GM12878 (cell line): ENCODE data around the gene NRG3. TPM values are rescaled to one million over a fixed set of nuclear protein-coding genes. Genes with fewer than 3 reads are reported as not detected.

Source experiments
- ATAC-seq: fragments of 200-7000 bp; cut with Tn5 transposase; 3 replicates; pipeline ENCODE4 v1.9.1; 2020; ENCODE audit warnings: mild to moderate bottlenecking, moderate library complexity
- BruUV-seq: library from RNA; stranded (reverse); fragments of 400-500 nt; replicated peaks from 2 replicates; lab custom pipeline; 2021; lab: Mats Ljungman, UMichigan
- CTCF ChIA-PET: fragments of 300-600 bp; sonication (Branson Sonifier 250); formaldehyde crosslinking; extraction: SDS; loops from one replicate; lab custom pipeline; 2021; ENCODE audit warnings: inconsistent platforms; lab: Yijun Ruan, JAX
- POLR2A ChIA-PET: fragments of 350-600 bp; formaldehyde crosslinking; extraction: SDS; loops from one replicate; lab custom pipeline; 2021; ENCODE audit warnings: inconsistent platforms; lab: Charles Lee
- RAD21 ChIA-PET: fragments of 300-600 bp; sonication (Branson Sonifier 250); formaldehyde crosslinking; loops from one replicate; lab custom pipeline; 2023; ENCODE audit warnings: antibody characterized with exemption; ENCODE audit not compliant: unreplicated experiment; lab: Charles Lee
- SMC1A ChIA-PET: fragments of 300-600 bp; sonication (Branson Sonifier 250); formaldehyde crosslinking; loops from one replicate; lab custom pipeline; 2023; ENCODE audit not compliant: unreplicated experiment, uncharacterized antibody; lab: Charles Lee
- DNase-seq: peaks from one replicate; pipeline ENCODE4 v3.0.0-alpha.2; 2011; ENCODE audit warnings: low read depth, low spot score
- FAIRE-seq: peaks from 3 replicates; lab custom pipeline; 2011; peaks lifted over from hg19 to GRCh38; lab: Jason Lieb, UNC
- H2AFZ ChIP-seq: 2 replicates; pipeline ENCODE4 v1.6.0; 2011; ENCODE audit warnings: low read depth, low read length, control low read depth; ENCODE audit not compliant: control insufficient read depth
- H3K27ac ChIP-seq: 2 replicates; pipeline ENCODE4 v1.5.1; 2011; ENCODE audit warnings: control low read depth; ENCODE audit not compliant: control insufficient read depth, insufficient read depth
- H3K27me3 ChIP-seq, 2 experiments: replicated peaks in 1 of 2; 2 replicates each; pipeline versions ENCODE4 v1.6.0 to v1.6.1; 2011; ENCODE audit warnings: low read length in 1 of 2; ENCODE audit not compliant: control insufficient read depth in 2 of 2, insufficient read depth in 2 of 2
- H3K36me3 ChIP-seq, 2 experiments: 2 replicates each; pipeline ENCODE4 v1.5.1; 2011; ENCODE audit warnings: low read length in 1 of 2; ENCODE audit not compliant: control insufficient read depth in 2 of 2, insufficient read depth in 2 of 2
- H3K4me1 ChIP-seq: 2 replicates; pipeline ENCODE4 v1.6.1; 2011; ENCODE audit warnings: mild to moderate bottlenecking, low read length, moderate library complexity, mixed read lengths; ENCODE audit not compliant: control insufficient read depth, insufficient read depth
- H3K4me2 ChIP-seq: 2 replicates; pipeline ENCODE4 v1.6.0; 2011; ENCODE audit warnings: control low read depth; ENCODE audit not compliant: control insufficient read depth, insufficient read depth
- H3K4me3 ChIP-seq: fragments of 200-600 bp; sonication (generic); 2 replicates; pipeline ENCODE4 v1.5.1; 2016
- H3K79me2 ChIP-seq: 2 replicates; pipeline ENCODE4 v1.6.0; 2011; ENCODE audit warnings: low read length; ENCODE audit not compliant: control insufficient read depth, insufficient read depth
- H3K9ac ChIP-seq: 2 replicates; pipeline ENCODE4 v1.8.0; 2011; ENCODE audit warnings: low read length, control low read depth, mixed read lengths; ENCODE audit not compliant: control insufficient read depth, insufficient read depth
- H3K9me3 ChIP-seq: replicated peaks from 3 replicates; pipeline ENCODE4 v1.5.1; 2011; ENCODE audit warnings: mild to moderate bottlenecking, low read length; ENCODE audit not compliant: control insufficient read depth, insufficient read depth
- H4K20me1 ChIP-seq: 2 replicates; pipeline ENCODE4 v1.6.0; 2011; ENCODE audit not compliant: control insufficient read depth, insufficient read depth
- HCFC1 ChIP-seq: fragments of 150-350 bp; IDR thresholded peaks from 2 replicates; pipeline ENCODE4 v1.6.1; 2014; ENCODE audit warnings: low read length
- MYC ChIP-seq: IDR thresholded peaks from 2 replicates; pipeline ENCODE4 v1.6.1; 2011; ENCODE audit warnings: mild to moderate bottlenecking, low read length, moderate library complexity, inconsistent platforms; ENCODE audit not compliant: insufficient read depth, insufficient replicate concordance, insufficient read length, severe bottlenecking
- RB1 ChIP-seq: fragments of 450-650 bp; formaldehyde crosslinking; IDR thresholded peaks from 2 replicates; pipeline ENCODE4 v1.6.1; 2017; ENCODE audit warnings: mild to moderate bottlenecking, borderline replicate concordance
- SMAD5 ChIP-seq: IDR thresholded peaks from 2 replicates; pipeline ENCODE4 v1.6.1; 2016; ENCODE audit warnings: antibody characterized with exemption, low read depth
- SMARCA5 ChIP-seq: fragments of 450-650 bp; IDR thresholded peaks from 2 replicates; pipeline ENCODE4 v1.6.1; 2017; ENCODE audit warnings: mild to moderate bottlenecking
- ZNF217 ChIP-seq: fragments of 450-650 bp; IDR thresholded peaks from 2 replicates; pipeline ENCODE4 v1.6.1; 2017; ENCODE audit warnings: antibody characterized with exemption, mild to moderate bottlenecking
- WGBS: methylation state at CpG from one replicate; pipeline ENCODE4 v1.1.6; 2016; ENCODE audit warnings: low lambda C conversion rate; ENCODE audit not compliant: insufficient replicate concordance, insufficient coverage; ENCODE audit errors: missing lambda C conversion rate; 5-methylcytosine and 5-hydroxymethylcytosine counted together
- in situ Hi-C: fragments of 300-500 bp; cut with MboI; formaldehyde crosslinking; loops from 9 replicates; pipeline ENCODE4 v1.14.3; 2018; ENCODE audit warnings: mixed read lengths
- intact Hi-C: fragments of 100-400 bp; cut with micrococcal nuclease; formaldehyde crosslinking; loops from one replicate; pipeline ENCODE4 v1.14.2; 2022; ENCODE audit not compliant: unreplicated experiment
- polyA plus RNA-seq, 11 experiments: library from polyadenylated mRNA; depleted of rRNA in 4 of 11; unstranded in 6 of 11; stranded (reverse) in 5 of 11; fragments of >200 nt; fragmentation: Nextera tagmentation in 4 of 11; fragmentation: Illumina TruSeq in 1 of 11; extraction: Ambion mirVana in 4 of 11; extraction: Trizol in 1 of 11; gene quantifications; 1 replicate in 1 of 11; 2 replicates in 10 of 11; pipeline versions ENCODE4 v1.2.1 to v1.2.3, GENCODE V29; 2011 to 2016; ENCODE audit warnings: inconsistent platforms in 2 of 11, missing spikeins in 2 of 11, low read depth in 1 of 11
- total RNA-seq, 4 experiments: library from RNA; depleted of rRNA in 3 of 4; stranded (reverse); fragments of >200 nt in 3 of 4; fragmentation: Illumina TruSeq in 1 of 4; extraction: Trizol in 1 of 4; gene quantifications; 2 replicates each; pipeline versions ENCODE4 v1.2.1 to v1.2.3, GENCODE V29; 2013 to 2021
- TF ChIP-seq, protein P1 (sequence below): fragments of 150-350 bp; IDR thresholded peaks from 2 replicates; pipeline ENCODE4 v1.6.1; 2016; ENCODE audit warnings: low read depth, low read length
- TF ChIP-seq, protein P2 (sequence below): IDR thresholded peaks from 2 replicates; pipeline ENCODE4 v1.6.1; 2011; ENCODE audit warnings: borderline replicate concordance, low read depth, mild to moderate bottlenecking, moderate library complexity, low read length; ENCODE audit not compliant: insufficient read depth, poor library complexity, severe bottlenecking
- TF ChIP-seq, protein P3 (sequence below): fragments of 450-650 bp; IDR thresholded peaks from 2 replicates; pipeline ENCODE4 v1.6.1; 2017; ENCODE audit warnings: low read depth, mild to moderate bottlenecking, moderate library complexity
- TF ChIP-seq, protein P4 (sequence below): fragments of 450-650 bp; IDR thresholded peaks from 2 replicates; pipeline ENCODE4 v1.6.1; 2017; ENCODE audit warnings: antibody characterized with exemption, mild to moderate bottlenecking, moderate library complexity

NRG3 gene
- total and polyA plus RNA-seq, 10 of the 15 experiments (the other 5 are each of a cell fraction or from before 2014, with no cell fraction given) = 0.03 to 0.41 (median 0.17) TPM; not detected in 3

DNA sequence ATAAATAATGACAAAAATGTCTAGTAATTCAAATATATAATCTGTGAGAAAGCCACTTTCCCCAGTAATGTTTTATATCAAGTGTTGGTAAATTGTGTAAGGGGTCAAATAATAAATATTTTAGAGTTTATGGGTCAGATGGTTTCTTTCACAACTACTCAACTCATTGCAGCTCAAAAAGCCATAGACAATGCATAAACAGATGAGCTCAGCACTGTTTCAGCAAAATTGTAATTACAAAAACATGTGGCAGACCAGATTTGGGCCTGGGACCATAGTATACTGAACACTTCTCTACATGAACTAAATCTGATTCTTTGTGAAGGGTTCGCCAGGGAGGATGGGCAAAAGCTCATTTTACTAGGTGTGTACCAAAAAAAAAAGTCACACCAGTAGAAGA, 460.8 kb downstream of the NRG3 start:
- SMC1A ChIA-PET = no interaction called here
- no peak for FAIRE-seq
- no peak overlapping the region for H3K4me3 ChIP-seq
- no peaks in the 10 kb centered on the region for H3K27me3 ChIP-seq
- H3K9ac ChIP-seq = no peak overlapping the region
- TF ChIP-seq RB1 = no peak
- no peak for TF ChIP-seq SMARCA5
- TF ChIP-seq MYC = no peak
- TF ChIP-seq, protein P1, sequence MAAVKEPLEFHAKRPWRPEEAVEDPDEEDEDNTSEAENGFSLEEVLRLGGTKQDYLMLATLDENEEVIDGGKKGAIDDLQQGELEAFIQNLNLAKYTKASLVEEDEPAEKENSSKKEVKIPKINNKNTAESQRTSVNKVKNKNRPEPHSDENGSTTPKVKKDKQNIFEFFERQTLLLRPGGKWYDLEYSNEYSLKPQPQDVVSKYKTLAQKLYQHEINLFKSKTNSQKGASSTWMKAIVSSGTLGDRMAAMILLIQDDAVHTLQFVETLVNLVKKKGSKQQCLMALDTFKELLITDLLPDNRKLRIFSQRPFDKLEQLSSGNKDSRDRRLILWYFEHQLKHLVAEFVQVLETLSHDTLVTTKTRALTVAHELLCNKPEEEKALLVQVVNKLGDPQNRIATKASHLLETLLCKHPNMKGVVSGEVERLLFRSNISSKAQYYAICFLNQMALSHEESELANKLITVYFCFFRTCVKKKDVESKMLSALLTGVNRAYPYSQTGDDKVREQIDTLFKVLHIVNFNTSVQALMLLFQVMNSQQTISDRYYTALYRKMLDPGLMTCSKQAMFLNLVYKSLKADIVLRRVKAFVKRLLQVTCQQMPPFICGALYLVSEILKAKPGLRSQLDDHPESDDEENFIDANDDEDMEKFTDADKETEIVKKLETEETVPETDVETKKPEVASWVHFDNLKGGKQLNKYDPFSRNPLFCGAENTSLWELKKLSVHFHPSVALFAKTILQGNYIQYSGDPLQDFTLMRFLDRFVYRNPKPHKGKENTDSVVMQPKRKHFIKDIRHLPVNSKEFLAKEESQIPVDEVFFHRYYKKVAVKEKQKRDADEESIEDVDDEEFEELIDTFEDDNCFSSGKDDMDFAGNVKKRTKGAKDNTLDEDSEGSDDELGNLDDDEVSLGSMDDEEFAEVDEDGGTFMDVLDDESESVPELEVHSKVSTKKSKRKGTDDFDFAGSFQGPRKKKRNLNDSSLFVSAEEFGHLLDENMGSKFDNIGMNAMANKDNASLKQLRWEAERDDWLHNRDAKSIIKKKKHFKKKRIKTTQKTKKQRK = no peak
- TF ChIP-seq, protein P2, sequence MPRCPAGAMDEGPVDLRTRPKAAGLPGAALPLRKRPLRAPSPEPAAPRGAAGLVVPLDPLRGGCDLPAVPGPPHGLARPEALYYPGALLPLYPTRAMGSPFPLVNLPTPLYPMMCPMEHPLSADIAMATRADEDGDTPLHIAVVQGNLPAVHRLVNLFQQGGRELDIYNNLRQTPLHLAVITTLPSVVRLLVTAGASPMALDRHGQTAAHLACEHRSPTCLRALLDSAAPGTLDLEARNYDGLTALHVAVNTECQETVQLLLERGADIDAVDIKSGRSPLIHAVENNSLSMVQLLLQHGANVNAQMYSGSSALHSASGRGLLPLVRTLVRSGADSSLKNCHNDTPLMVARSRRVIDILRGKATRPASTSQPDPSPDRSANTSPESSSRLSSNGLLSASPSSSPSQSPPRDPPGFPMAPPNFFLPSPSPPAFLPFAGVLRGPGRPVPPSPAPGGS = no peak
- TF ChIP-seq, protein P3, sequence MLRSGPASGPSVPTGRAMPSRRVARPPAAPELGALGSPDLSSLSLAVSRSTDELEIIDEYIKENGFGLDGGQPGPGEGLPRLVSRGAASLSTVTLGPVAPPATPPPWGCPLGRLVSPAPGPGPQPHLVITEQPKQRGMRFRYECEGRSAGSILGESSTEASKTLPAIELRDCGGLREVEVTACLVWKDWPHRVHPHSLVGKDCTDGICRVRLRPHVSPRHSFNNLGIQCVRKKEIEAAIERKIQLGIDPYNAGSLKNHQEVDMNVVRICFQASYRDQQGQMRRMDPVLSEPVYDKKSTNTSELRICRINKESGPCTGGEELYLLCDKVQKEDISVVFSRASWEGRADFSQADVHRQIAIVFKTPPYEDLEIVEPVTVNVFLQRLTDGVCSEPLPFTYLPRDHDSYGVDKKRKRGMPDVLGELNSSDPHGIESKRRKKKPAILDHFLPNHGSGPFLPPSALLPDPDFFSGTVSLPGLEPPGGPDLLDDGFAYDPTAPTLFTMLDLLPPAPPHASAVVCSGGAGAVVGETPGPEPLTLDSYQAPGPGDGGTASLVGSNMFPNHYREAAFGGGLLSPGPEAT = no peak
- TF ChIP-seq, protein P4, sequence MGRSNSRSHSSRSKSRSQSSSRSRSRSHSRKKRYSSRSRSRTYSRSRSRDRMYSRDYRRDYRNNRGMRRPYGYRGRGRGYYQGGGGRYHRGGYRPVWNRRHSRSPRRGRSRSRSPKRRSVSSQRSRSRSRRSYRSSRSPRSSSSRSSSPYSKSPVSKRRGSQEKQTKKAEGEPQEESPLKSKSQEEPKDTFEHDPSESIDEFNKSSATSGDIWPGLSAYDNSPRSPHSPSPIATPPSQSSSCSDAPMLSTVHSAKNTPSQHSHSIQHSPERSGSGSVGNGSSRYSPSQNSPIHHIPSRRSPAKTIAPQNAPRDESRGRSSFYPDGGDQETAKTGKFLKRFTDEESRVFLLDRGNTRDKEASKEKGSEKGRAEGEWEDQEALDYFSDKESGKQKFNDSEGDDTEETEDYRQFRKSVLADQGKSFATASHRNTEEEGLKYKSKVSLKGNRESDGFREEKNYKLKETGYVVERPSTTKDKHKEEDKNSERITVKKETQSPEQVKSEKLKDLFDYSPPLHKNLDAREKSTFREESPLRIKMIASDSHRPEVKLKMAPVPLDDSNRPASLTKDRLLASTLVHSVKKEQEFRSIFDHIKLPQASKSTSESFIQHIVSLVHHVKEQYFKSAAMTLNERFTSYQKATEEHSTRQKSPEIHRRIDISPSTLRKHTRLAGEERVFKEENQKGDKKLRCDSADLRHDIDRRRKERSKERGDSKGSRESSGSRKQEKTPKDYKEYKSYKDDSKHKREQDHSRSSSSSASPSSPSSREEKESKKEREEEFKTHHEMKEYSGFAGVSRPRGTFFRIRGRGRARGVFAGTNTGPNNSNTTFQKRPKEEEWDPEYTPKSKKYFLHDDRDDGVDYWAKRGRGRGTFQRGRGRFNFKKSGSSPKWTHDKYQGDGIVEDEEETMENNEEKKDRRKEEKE = no peak
- no peak for TF ChIP-seq SMAD5
- TF ChIP-seq HCFC1 = no peak
- TF ChIP-seq ZNF217 = no peak
- intact Hi-C loops = no loop called here
- no peak overlapping the region for H2AFZ ChIP-seq
- in situ Hi-C loops = no loop called here
- no peak for ATAC-seq
- CTCF ChIA-PET = interaction anchor here (0.6 kb wide), 1 partner anchor 139 kb away, joined by 3 read pairs; no protein-coding TSS in a partner anchor
- no peaks in the 10 kb centered on the region for H4K20me1 ChIP-seq
- WGBS = 0% methylated on average over 1 of the region's 1 CpG
- H3K79me2 ChIP-seq = no peaks in the 10 kb centered on the region
- no peak overlapping the region for H3K27ac ChIP-seq
- POLR2A ChIA-PET = no interaction called here
- no TSS peak for BruUV-seq
- no peak for DNase-seq
- H3K4me2 ChIP-seq = no peak overlapping the region
- no peaks in the 10 kb centered on the region for H3K9me3 ChIP-seq
- RAD21 ChIA-PET = no interaction called here
- H3K4me1 ChIP-seq = no peaks in the 10 kb centered on the region
- no peaks in the 10 kb centered on the region for H3K36me3 ChIP-seq
